ENCODE results near the gene GNAT2.

The GNAT2 gene

GRCh38 chr1:109626682-109627408, 7.4 kb upstream of the GNAT2 start:
- no peak for DNase-seq

- no peak for DNase-seq
Measured at GRCh38 chr1:109625601-109626560, 6.5 kb upstream of the GNAT2 start.

- DNase-seq = no peak
Measured at GRCh38 chr1:109625176-109625575, 5.8 kb upstream of the GNAT2 start.

GRCh38 chr1:109624201-109625010, 5.0 kb upstream of the GNAT2 start:
- DNase-seq = no peak

GRCh38 chr1:109623601-109624161, 4.3 kb upstream of the GNAT2 start:
- no peak for DNase-seq

- no peak for DNase-seq
Measured at GRCh38 chr1:109622895-109623294, 3.5 kb upstream of the GNAT2 start.

- DNase-seq = no peak
Measured at GRCh38 chr1:109622137-109622892, 2.9 kb upstream of the GNAT2 start.

GRCh38 chr1:109621379-109622136, 2.1 kb upstream of the GNAT2 start:
- no peak for DNase-seq

GRCh38 chr1:109620841-109621286, 1.4 kb upstream of the GNAT2 start:
- peak; percentile 91 for DNase-seq

GRCh38 chr1:109620401-109620791, 980 bp upstream of the GNAT2 start:
- DNase-seq = peak; percentile 25

GRCh38 chr1:109618661-109619575, 498 bp downstream of the GNAT2 start:
- DNase-seq = no peak

- no peak for DNase-seq
Measured at GRCh38 chr1:109617291-109617801, 2.1 kb downstream of the GNAT2 start.

- no peak for DNase-seq
Measured at GRCh38 chr1:109616391-109616790, 3.0 kb downstream of the GNAT2 start.

GRCh38 chr1:109615879-109616278, 3.5 kb downstream of the GNAT2 start:
- no peak for DNase-seq

GRCh38 chr1:109613361-109614147, 5.9 kb downstream of the GNAT2 start:
- DNase-seq = no peak

- DNase-seq = no peak
Measured at GRCh38 chr1:109611308-109611990, 8.0 kb downstream of the GNAT2 start.

- no peak for DNase-seq
Measured at GRCh38 chr1:109610609-109611307, 8.7 kb downstream of the GNAT2 start.

GRCh38 chr1:109609881-109610280, 9.5 kb downstream of the GNAT2 start:
- no peak for DNase-seq

Data from NCI-H345 (cell line).